K562 (cell line): Measurements from ENCODE around the gene KRTAP9-7. TPM values are rescaled to one million over a fixed set of nuclear protein-coding genes. Genes with fewer than 3 reads are reported as not detected.

Experiments used
- ATAC-seq: fragments of 200-7000 bp; cut with Tn5 transposase; 3 replicates; pipeline ENCODE4 v1.9.1; 2020; ENCODE audit warnings: moderate library complexity
- BruUV-seq: library from RNA; stranded (reverse); fragments of 400-500 nt; replicated peaks from 2 replicates; lab custom pipeline; 2021; lab: Mats Ljungman, UMichigan
- CTCF ChIA-PET: fragments of 300-600 bp; formaldehyde crosslinking; extraction: SDS; loops from one replicate; lab custom pipeline; 2021; ENCODE audit warnings: low intra/inter-chr PET ratio; lab: Yijun Ruan, JAX
- POLR2A ChIA-PET: fragments of 300-600, 350-650 bp; sonication (Branson Sonifier 250); formaldehyde crosslinking; extraction: SDS; loops from one replicate; lab custom pipeline; 2021; ENCODE audit warnings: antibody characterized with exemption, inconsistent platforms; lab: Yijun Ruan, JAX
- DNase-seq, 4 experiments: peaks; one replicate each; pipeline versions ENCODE4 v3.0.0 to v3.0.0-alpha.2; 2011 to 2018; ENCODE audit warnings: low spot score in 3 of 4, mixed read lengths in 3 of 4; ENCODE audit errors: extremely low read depth in 1 of 4
- FAIRE-seq: peaks from 2 replicates; lab custom pipeline; 2011; peaks lifted over from hg19 to GRCh38; lab: Jason Lieb, UNC
- H2AFZ ChIP-seq: 2 replicates; pipeline ENCODE4 v1.6.0; 2011; ENCODE audit warnings: low read depth, low read length, control low read depth, inconsistent platforms
- H3K27ac ChIP-seq: fragments of 200-600 bp; 3 replicates; pipeline ENCODE4 v1.8.0; 2011; ENCODE audit warnings: low read depth, mild to moderate bottlenecking, control low read depth, inconsistent platforms, low read length, moderate library complexity, mixed read lengths; ENCODE audit errors: extremely low read depth
- H3K27me3 ChIP-seq, 2 experiments: fragments of 300-600 bp in 1 of 2; 2 replicates in 1 of 2; 3 replicates in 1 of 2; pipeline versions ENCODE4 v1.6.0 to v1.8.0; 2011; ENCODE audit warnings: inconsistent platforms in 2 of 2, low read length in 2 of 2, mild to moderate bottlenecking in 1 of 2, mixed read lengths in 1 of 2, moderate library complexity in 1 of 2; ENCODE audit not compliant: control insufficient read depth in 2 of 2, insufficient read depth in 2 of 2
- H3K36me3 ChIP-seq: fragments of 300-600 bp; 3 replicates; pipeline ENCODE4 v1.8.0; 2011; ENCODE audit warnings: mild to moderate bottlenecking, low read length, inconsistent platforms; ENCODE audit not compliant: control insufficient read depth, insufficient read depth
- H3K4me1 ChIP-seq, 2 experiments: fragments of 200-600 bp in 1 of 2; replicated peaks in 1 of 2; 2 replicates in 1 of 2; 3 replicates in 1 of 2; pipeline versions ENCODE4 v1.5.1 to v1.8.0; 2011; ENCODE audit warnings: inconsistent platforms in 2 of 2, low read length in 2 of 2, mild to moderate bottlenecking in 1 of 2, mixed read lengths in 1 of 2, moderate library complexity in 1 of 2; ENCODE audit not compliant: control insufficient read depth in 2 of 2, insufficient read depth in 2 of 2
- H3K4me2 ChIP-seq: 2 replicates; pipeline ENCODE4 v1.6.1; 2011; ENCODE audit warnings: low read length, control low read depth, inconsistent platforms, mixed read lengths; ENCODE audit not compliant: insufficient read depth
- H3K4me3 ChIP-seq: fragments of 200-600 bp; sonication (generic), shearing (Covaris generic); 2 replicates; pipeline ENCODE4 v1.5.1; 2016; ENCODE audit warnings: control low read depth, inconsistent platforms
- H3K79me2 ChIP-seq: fragments of 200-600 bp; 3 replicates; pipeline ENCODE4 v1.8.0; 2011; ENCODE audit warnings: low read length, inconsistent platforms; ENCODE audit not compliant: control insufficient read depth, insufficient read depth
- H3K9ac ChIP-seq, 2 experiments: 2 replicates each; pipeline versions ENCODE4 v1.6.0 to v1.6.1; 2011; ENCODE audit warnings: low read depth in 2 of 2, low read length in 2 of 2, control low read depth in 1 of 2, inconsistent platforms in 1 of 2, mild to moderate bottlenecking in 1 of 2, mixed read lengths in 1 of 2; ENCODE audit not compliant: insufficient read depth in 1 of 2
- H3K9me1 ChIP-seq: one replicate; pipeline ENCODE4 v1.6.0; 2011; ENCODE audit warnings: inconsistent platforms, mild to moderate bottlenecking, low read length, moderate library complexity; ENCODE audit not compliant: control insufficient read depth, insufficient read depth
- H3K9me3 ChIP-seq: replicated peaks from 2 replicates; pipeline ENCODE4 v1.5.1; 2011; ENCODE audit warnings: low read depth, low read length, inconsistent platforms; ENCODE audit not compliant: control insufficient read depth, insufficient read depth
- H4K20me1 ChIP-seq: replicated peaks from 2 replicates; pipeline ENCODE4 v1.6.1; 2011; ENCODE audit warnings: low read length, inconsistent platforms, mixed read lengths; ENCODE audit not compliant: control insufficient read depth, insufficient read depth
- ATF1 ChIP-seq, 2 experiments: fragments of 450-650 bp in 1 of 2; IDR thresholded peaks; 2 replicates each; pipeline ENCODE4 v1.6.1; 2016; ENCODE audit warnings: missing compliant biosample characterization in 1 of 2, missing genetic modification characterization in 1 of 2
- C11orf30 ChIP-seq: fragments of 450-650 bp; IDR thresholded peaks from 2 replicates; pipeline ENCODE4 v1.6.1; 2016; ENCODE audit warnings: low read depth, mild to moderate bottlenecking
- CXXC5 ChIP-seq: fragments of 250-450 bp; sonication (Bioruptor Pico); IDR thresholded peaks from 2 replicates; pipeline ENCODE4 v1.8.0; 2022; ENCODE audit warnings: inconsistent platforms, mild to moderate bottlenecking, moderate library complexity
- DMBX1 ChIP-seq: fragments of 250-450 bp; sonication (Bioruptor Pico); IDR thresholded peaks from 2 replicates; pipeline ENCODE4 v1.8.0; 2022; ENCODE audit warnings: inconsistent platforms, mild to moderate bottlenecking, moderate library complexity, borderline replicate concordance
- E2F3 ChIP-seq: fragments of 250-450 bp; sonication (Bioruptor Pico); IDR thresholded peaks from 2 replicates; pipeline ENCODE4 v1.4.0; 2020; ENCODE audit warnings: mild to moderate bottlenecking
- ERF ChIP-seq: fragments of 450-650 bp; formaldehyde crosslinking; IDR thresholded peaks from 2 replicates; pipeline ENCODE4 v1.4.0; 2020; ENCODE audit warnings: mild to moderate bottlenecking, mixed read lengths
- HNRNPUL1 ChIP-seq: fragments of 200-400 bp; formaldehyde crosslinking; IDR thresholded peaks from 2 replicates; pipeline ENCODE4 v1.6.1; 2017; ENCODE audit warnings: low read length
- IRF2 ChIP-seq: sonication (generic); formaldehyde crosslinking; IDR thresholded peaks from 2 replicates; pipeline ENCODE4 v1.8.1; 2022; ENCODE audit warnings: mild to moderate bottlenecking, missing genetic modification reagents
- KDM5B ChIP-seq: fragments of 200-600 bp; sonication (generic); IDR thresholded peaks from 2 replicates; pipeline ENCODE4 v1.6.1; 2012; ENCODE audit warnings: low read depth, mild to moderate bottlenecking, moderate library complexity, low read length, control low read depth, inconsistent platforms; ENCODE audit not compliant: insufficient replicate concordance
- MAFG ChIP-seq: fragments of 450-650 bp; conservative IDR thresholded peaks from 2 replicates; pipeline ENCODE4 v1.6.1; 2016; ENCODE audit warnings: missing genetic modification characterization, missing compliant biosample characterization
- MLX ChIP-seq, 2 experiments: fragments of 450-650 bp in 1 of 2; sonication (generic) in 1 of 2; formaldehyde crosslinking; conservative IDR thresholded peaks; 2 replicates each; pipeline versions ENCODE4 v1.4.0 to v1.8.1; 2020 to 2022; ENCODE audit warnings: mild to moderate bottlenecking in 1 of 2, missing genetic modification reagents in 1 of 2
- POLR2H ChIP-seq: IDR thresholded peaks from 2 replicates; pipeline ENCODE4 v1.6.1; 2016; ENCODE audit warnings: missing genetic modification characterization, low read depth, mild to moderate bottlenecking, control low read depth, missing compliant biosample characterization, moderate library complexity
- SRSF7 ChIP-seq: fragments of 200-400 bp; formaldehyde crosslinking; optimal IDR thresholded peaks from 2 replicates; pipeline ENCODE3; 2017; ENCODE audit warnings: mild to moderate bottlenecking, low read depth, low read length
- USF1 ChIP-seq: sonication (generic); formaldehyde crosslinking; IDR thresholded peaks from 2 replicates; pipeline ENCODE4 v1.9.0; 2022; ENCODE audit warnings: mild to moderate bottlenecking, missing genetic modification reagents
- ZNF253 ChIP-seq: fragments of 250-450 bp; sonication (Bioruptor Pico); conservative IDR thresholded peaks from 2 replicates; pipeline ENCODE4 v1.6.1; 2021; ENCODE audit warnings: mild to moderate bottlenecking
- ZNF274 ChIP-seq: IDR thresholded peaks from 2 replicates; pipeline ENCODE4 v1.6.1; 2011; ENCODE audit warnings: low read depth, mild to moderate bottlenecking, low read length, moderate library complexity, borderline replicate concordance
- ZNF280A ChIP-seq: fragments of 450-650 bp; IDR thresholded peaks from 2 replicates; pipeline ENCODE4 v1.6.1; 2018; ENCODE audit warnings: mild to moderate bottlenecking, low read depth; ENCODE audit not compliant: partially characterized antibody
- WGBS: fragments of 100-300 bp; shearing (Covaris generic); methylation state at CpG from one replicate; pipeline ENCODE4 v1.1.6; 2016; ENCODE audit warnings: low coverage, mixed read lengths; ENCODE audit not compliant: insufficient coverage; ENCODE audit errors: missing lambda C conversion rate; 5-methylcytosine and 5-hydroxymethylcytosine counted together
- in situ Hi-C: fragments of 300-500 bp; cut with MboI; formaldehyde crosslinking; loops from 4 replicates; pipeline ENCODE4 v1.15.0; 2018; ENCODE audit warnings: inconsistent platforms, mixed read lengths
- intact Hi-C: fragments of 100-400 bp; cut with micrococcal nuclease; formaldehyde crosslinking; loops from 2 replicates; pipeline ENCODE4 v1.14.2; 2022
- polyA plus RNA-seq, 8 experiments: library from polyadenylated mRNA; depleted of rRNA in 4 of 8; stranded (reverse) in 5 of 8; unstranded in 3 of 8; fragments of >200 nt; fragmentation: Nextera tagmentation in 2 of 8; fragmentation: Illumina TruSeq in 1 of 8; extraction: Ambion mirVana in 2 of 8; extraction: Trizol in 1 of 8; gene quantifications; 2 replicates each; pipeline versions ENCODE4 v1.2.1 to v1.2.3, GENCODE V29; 2011 to 2014; ENCODE audit warnings: inconsistent platforms in 1 of 8, missing spikeins in 1 of 8
- total RNA-seq, 7 experiments: library from RNA; depleted of rRNA in 6 of 7; stranded (reverse); fragments of >200 nt in 6 of 7; fragmentation: Illumina TruSeq in 2 of 7; extraction: Trizol in 2 of 7; gene quantifications; 2 replicates each; pipeline versions ENCODE4 v1.2.1 to v1.2.3, GENCODE V29; 2011 to 2021; ENCODE audit warnings: low replicate concordance in 1 of 7

Gene KRTAP9-7
- total and polyA plus RNA-seq, 9 of the 15 experiments (the other 6 are each of a cell fraction or from before 2014, with no cell fraction given) = not detected

GRCh38 chr17:41294016-41294415 lies 18.5 kb downstream of the KRTAP9-7 start (continued):
- TF ChIP-seq MLX (CRISPR knock-in tag; conservative IDR thresholded peaks at IDR 0.05) = no peak
- TF ChIP-seq CXXC5 (CRISPR knock-in tag) = no peak
- TF ChIP-seq ZNF274 = no peak
- TF ChIP-seq USF1 (CRISPR knock-in tag) = no peak
- no peak for TF ChIP-seq POLR2H
- TF ChIP-seq KDM5B = no peak

GRCh38 chr17:41296846-41297245 lies 21.3 kb downstream of the KRTAP9-7 start:
- ChIA-PET CTCF (no interaction called here), POLR2A (no interaction called here)
- H4K20me1 ChIP-seq = no peaks in the 10 kb centered on the region
- H3K4me3 ChIP-seq = no peak overlapping the region
- peaks cover 0 to 15% of the 10 kb centered on the region in 2 experiments; a peak in 1 of 5 replicates for H3K27me3 ChIP-seq
- H3K9ac ChIP-seq = no peak overlapping the region
- H3K9me1 ChIP-seq = no peaks in the 10 kb centered on the region
- FAIRE-seq (no peak), DNase-seq (no peak), ATAC-seq (no peak)
- H3K79me2 ChIP-seq = no peaks in the 10 kb centered on the region
- no peak overlapping the region for H3K27ac ChIP-seq
- in situ Hi-C loops = loop anchor here (5.0 kb wide), 1 partner anchor 55 kb away; no protein-coding TSS in a partner anchor
- no peak overlapping the region for H2AFZ ChIP-seq
- no peaks in the 10 kb centered on the region for H3K4me1 ChIP-seq
- H3K36me3 ChIP-seq = no peaks in the 10 kb centered on the region
- BruUV-seq = no TSS peak
- intact Hi-C loops = no loop called here
- WGBS = 0% methylated on average over 1 of the region's 1 CpG
- H3K4me2 ChIP-seq = no peak overlapping the region
- no peaks in the 10 kb centered on the region for H3K9me3 ChIP-seq
- TF ChIP-seq C11orf30 (no peak), ZNF253 (CRISPR knock-in tag) (no peak), ATF1 (CRISPR knock-in tag; IDR thresholded peaks at IDR 0.05) (no peak), ATF1 (tag; IDR thresholded peaks at IDR 0.05) (no peak), ZNF280A (no peak), MAFG (tag) (no peak), E2F3 (CRISPR knock-in tag) (no peak), IRF2 (CRISPR knock-in tag) (no peak), DMBX1 (CRISPR knock-in tag) (no peak), SRSF7 (no peak), ERF (no peak), HNRNPUL1 (no peak)
